ENCODE measurements around the gene CLEC2D. TPM values are rescaled to one million over a fixed set of nuclear protein-coding genes. Genes with fewer than 3 reads are reported as not detected.
"Not testable (repeated sequence)": the region's sequence is repeated elsewhere in the genome, so short reads cannot be mapped to it uniquely, and the experiment has no call there.

The CLEC2D gene
- total RNA-seq, 2 donors from 2014 or later = 3.3 to 6.8 TPM

GRCh38 chr12:9735601-9736000, 66.1 kb downstream of the CLEC2D start:
- peaks cover 3% of the 10 kb centered on the region for H3K4me1 ChIP-seq
- no peak for DNase-seq
- H3K27me3 ChIP-seq = no peaks in the 10 kb centered on the region
- no peaks in the 10 kb centered on the region for H3K9me3 ChIP-seq
- no peak overlapping the region for H3K9ac ChIP-seq (ENCODE audit: low read depth in 2 of 2, low read length in 2 of 2)
- no peak overlapping the region for H3K27ac ChIP-seq
- no peak overlapping the region for H3K4me3 ChIP-seq
- H3K36me3 ChIP-seq = no peaks in the 10 kb centered on the region
- intact Hi-C loops (cut with DNase I) = no loop called here
- TF ChIP-seq CTCF (IDR thresholded peaks at IDR 0.05) = no peak

GRCh38 chr12:9736936-9737705, 67.6 kb downstream of the CLEC2D start:
- TF ChIP-seq CTCF (IDR thresholded peaks at IDR 0.05) = no peak
- H3K27ac ChIP-seq = peak overlapping the region; percentile 1
- peaks cover 3% of the 10 kb centered on the region for H3K4me1 ChIP-seq
- intact Hi-C loops (cut with DNase I) = no loop called here
- H3K9ac ChIP-seq (ENCODE audit: low read depth in 2 of 2, low read length in 2 of 2) = no peak overlapping the region
- H3K36me3 ChIP-seq = no peaks in the 10 kb centered on the region
- H3K27me3 ChIP-seq = no peaks in the 10 kb centered on the region
- H3K4me3 ChIP-seq = no peak overlapping the region
- no peaks in the 10 kb centered on the region for H3K9me3 ChIP-seq
- DNase-seq = no peak

- H3K27ac ChIP-seq; intact Hi-C loops (cut with DNase I); DNase-seq; H3K36me3 ChIP-seq; H3K9ac ChIP-seq (ENCODE audit: low read depth in 2 of 2, low read length in 2 of 2); H3K4me3 ChIP-seq; H3K27me3 ChIP-seq; H3K9me3 ChIP-seq; H3K4me1 ChIP-seq: not testable (repeated sequence)
These were observed 69.4 kb downstream of the CLEC2D start for GRCh38 chr12:9738905-9739304.

GRCh38 chr12:9739404-9740105, 70.0 kb downstream of the CLEC2D start:
- H3K4me1 ChIP-seq, H3K4me3 ChIP-seq, H3K9me3 ChIP-seq, DNase-seq, H3K27me3 ChIP-seq, H3K36me3 ChIP-seq, H3K27ac ChIP-seq: not testable (repeated sequence)
- H3K9ac ChIP-seq (ENCODE audit: low read depth in 2 of 2, low read length in 2 of 2) = peak overlapping the region in 1 of 2 donors; percentile 5
- intact Hi-C loops (cut with DNase I) = loop anchor here (10.0 kb wide), 2 partner anchors 55 to 405 kb away; no protein-coding TSS in a partner anchor

- no peaks in the 10 kb centered on the region for H3K27me3 ChIP-seq
- no peak for DNase-seq
- H3K9me3 ChIP-seq = no peaks in the 10 kb centered on the region
- no peaks in the 10 kb centered on the region for H3K36me3 ChIP-seq
- TF ChIP-seq CTCF (IDR thresholded peaks at IDR 0.05) = no peak
- H3K27ac ChIP-seq = no peak overlapping the region
- H3K4me1 ChIP-seq = peaks cover 7% of the 10 kb centered on the region
- no peak overlapping the region for H3K9ac ChIP-seq (ENCODE audit: low read depth in 2 of 2, low read length in 2 of 2)
- intact Hi-C loops (cut with DNase I) = loop anchor here (10.0 kb wide), 2 partner anchors 55 to 405 kb away; no protein-coding TSS in a partner anchor
- H3K4me3 ChIP-seq = no peak overlapping the region
These were observed 70.7 kb downstream of the CLEC2D start for GRCh38 chr12:9740106-9740750.

- no peak for TF ChIP-seq CTCF (IDR thresholded peaks at IDR 0.05)
- intact Hi-C loops (cut with DNase I) = loop anchor here (10.0 kb wide), 2 partner anchors 53 to 403 kb away; no protein-coding TSS in a partner anchor
- no peaks in the 10 kb centered on the region for H3K27me3 ChIP-seq
- H3K27ac ChIP-seq = peak overlapping the region; percentile 37
- H3K9me3 ChIP-seq = no peaks in the 10 kb centered on the region
- peaks cover 6% of the 10 kb centered on the region for H3K4me1 ChIP-seq
- H3K4me3 ChIP-seq = no peak overlapping the region
- no peaks in the 10 kb centered on the region for H3K36me3 ChIP-seq
- no peak overlapping the region for H3K9ac ChIP-seq (ENCODE audit: low read depth in 2 of 2, low read length in 2 of 2)
- DNase-seq = no peak
These were observed 72.2 kb downstream of the CLEC2D start for GRCh38 chr12:9741726-9742125.
